Activated T-cell treated with anti-CD3 and anti-CD28 coated beads, Interleukin-2, amount 50 U/mL, for 48 hours (primary cell): ENCODE data around the gene IGFBP5.

Experiments used
- DNase-seq, 2 experiments: peaks; one replicate each; pipeline ENCODE4 v3.0.0-alpha.2; 2020

Gene IGFBP5

DNA sequence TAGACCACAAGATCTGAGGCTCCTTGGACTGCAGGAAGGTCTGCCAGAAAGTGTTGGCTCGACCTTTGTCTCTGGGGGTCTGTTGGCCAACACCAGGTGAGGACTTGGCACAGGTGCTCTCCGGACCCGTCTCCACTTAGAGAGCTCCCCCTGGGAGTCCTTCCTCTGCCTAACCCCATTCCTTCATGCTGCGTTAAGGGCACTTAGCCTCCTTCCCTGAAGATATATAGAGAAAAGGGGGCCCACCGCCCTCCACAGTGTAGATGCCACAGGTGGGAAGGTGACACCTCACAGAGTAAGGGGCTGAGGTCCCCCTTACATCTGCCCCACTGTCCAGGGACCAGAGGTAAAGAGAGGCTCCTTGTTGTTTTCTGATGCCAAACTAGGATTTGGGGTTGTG lies 8.2 kb downstream of the IGFBP5 start:
- no peak for DNase-seq

DNA sequence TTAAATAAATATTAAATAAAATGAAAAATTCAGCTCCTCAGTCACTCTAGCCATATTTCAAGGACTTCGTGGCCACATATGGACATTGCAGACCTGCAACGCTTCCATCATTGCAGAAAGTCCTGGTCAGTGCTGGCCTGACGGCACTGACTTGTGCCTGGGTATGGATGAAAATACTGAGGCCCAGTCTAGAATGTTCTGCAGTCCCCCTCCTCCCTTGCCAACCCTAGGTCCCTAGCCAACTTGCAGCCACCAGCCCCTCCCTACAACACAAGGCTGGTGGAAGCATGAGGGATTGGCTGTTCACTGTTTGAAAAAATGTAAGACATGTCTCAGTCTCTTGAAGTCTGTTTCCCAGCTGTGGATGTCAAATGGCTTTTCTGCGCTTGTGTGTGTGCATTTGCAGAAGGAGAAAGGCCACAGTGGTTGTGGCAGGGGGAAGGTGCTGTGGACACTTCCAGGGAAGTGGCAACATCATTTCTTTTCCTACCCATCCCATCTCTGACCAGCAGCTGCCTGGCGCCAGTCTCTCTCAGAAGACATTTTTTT lies 9.9 kb downstream of the IGFBP5 start:
- no peak for DNase-seq

DNA sequence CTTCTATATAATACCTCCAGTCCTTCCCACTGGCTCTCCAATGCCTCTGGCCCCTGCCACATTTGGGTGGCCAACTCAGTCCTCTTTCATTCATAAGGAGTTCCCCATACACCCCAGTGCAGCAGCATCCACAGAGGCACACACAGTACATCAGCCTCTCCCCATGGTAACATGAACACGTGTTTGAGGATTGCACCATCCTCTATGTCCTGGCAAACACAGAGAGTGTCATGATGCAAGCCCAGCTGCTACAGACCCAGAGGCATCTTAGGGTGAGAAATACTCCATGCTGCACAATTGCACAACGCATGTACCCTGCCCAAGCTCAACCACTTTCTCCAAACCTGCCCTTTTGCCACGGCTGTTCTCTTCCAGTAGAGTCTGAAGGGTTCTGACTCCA lies 11.5 kb downstream of the IGFBP5 start:
- DNase-seq: no peak

GRCh38 chr2:216681683-216682082 lies 13.7 kb downstream of the IGFBP5 start:
- no peak for DNase-seq

- DNase-seq: no peak
Measured at GRCh38 chr2:216680951-216681629, 14.3 kb downstream of the IGFBP5 start.

- DNase-seq: no peak
Measured at GRCh38 chr2:216679658-216680024, 15.7 kb downstream of the IGFBP5 start.

DNA sequence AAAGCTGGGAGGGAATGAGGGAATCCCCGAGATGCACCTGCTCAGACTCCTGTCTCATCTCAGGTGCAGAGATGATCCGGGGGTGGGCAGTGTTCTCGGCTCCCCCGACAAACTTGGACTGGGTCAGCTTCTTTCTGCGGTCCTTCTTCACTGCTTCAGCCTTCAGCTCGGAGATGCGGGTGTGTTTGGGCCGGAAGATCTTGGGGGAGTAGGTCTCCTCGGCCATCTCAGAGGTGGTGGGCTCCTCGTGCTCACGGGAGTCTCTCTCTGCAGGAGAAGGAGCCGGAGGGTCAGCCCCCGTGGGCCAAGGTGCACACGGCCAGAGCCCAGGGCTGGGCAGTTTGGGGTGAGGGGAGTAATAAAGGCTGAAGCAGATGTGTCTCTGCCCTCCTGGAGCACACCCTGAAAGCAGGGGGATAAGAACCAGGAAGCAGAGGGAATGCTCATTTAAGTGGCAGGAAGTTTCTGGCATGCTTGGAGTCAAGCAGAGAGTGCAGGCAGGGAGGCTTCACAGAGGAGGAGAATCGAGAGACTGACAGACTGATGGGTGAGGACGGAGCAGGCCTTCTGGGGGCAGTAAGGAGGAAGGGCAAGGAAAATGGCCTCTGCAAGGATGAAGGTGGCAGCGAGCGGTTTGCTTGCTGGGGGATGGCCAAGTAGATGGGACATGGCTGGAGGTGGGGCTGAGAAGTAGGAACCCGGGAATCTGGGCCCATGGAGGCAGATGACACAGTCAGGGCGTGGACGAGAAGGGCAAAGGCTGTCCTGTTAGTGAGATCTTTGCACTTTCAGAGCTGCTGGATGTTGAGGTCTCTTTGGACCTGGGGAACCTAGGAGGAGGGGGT lies 16.3 kb downstream of the IGFBP5 start:
- no peak for DNase-seq

DNA sequence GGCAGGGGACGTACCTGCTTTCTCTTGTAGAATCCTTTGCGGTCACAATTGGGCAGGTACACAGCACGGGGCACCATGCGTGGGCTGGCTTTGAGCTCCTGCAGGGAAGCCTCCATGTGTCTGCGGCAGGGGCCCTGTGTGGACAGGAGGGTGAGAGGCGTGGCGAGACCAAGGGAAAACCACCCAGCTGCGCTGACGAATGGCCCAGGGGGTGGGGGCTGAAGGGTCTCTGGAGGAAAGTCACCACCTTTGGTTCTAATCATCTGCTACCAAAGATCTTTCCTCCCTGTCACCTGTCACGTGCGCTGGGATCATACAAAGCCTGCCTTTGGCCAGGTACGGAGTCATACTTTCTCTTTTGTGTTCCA lies 17.3 kb downstream of the IGFBP5 start:
- no peak for DNase-seq

DNA sequence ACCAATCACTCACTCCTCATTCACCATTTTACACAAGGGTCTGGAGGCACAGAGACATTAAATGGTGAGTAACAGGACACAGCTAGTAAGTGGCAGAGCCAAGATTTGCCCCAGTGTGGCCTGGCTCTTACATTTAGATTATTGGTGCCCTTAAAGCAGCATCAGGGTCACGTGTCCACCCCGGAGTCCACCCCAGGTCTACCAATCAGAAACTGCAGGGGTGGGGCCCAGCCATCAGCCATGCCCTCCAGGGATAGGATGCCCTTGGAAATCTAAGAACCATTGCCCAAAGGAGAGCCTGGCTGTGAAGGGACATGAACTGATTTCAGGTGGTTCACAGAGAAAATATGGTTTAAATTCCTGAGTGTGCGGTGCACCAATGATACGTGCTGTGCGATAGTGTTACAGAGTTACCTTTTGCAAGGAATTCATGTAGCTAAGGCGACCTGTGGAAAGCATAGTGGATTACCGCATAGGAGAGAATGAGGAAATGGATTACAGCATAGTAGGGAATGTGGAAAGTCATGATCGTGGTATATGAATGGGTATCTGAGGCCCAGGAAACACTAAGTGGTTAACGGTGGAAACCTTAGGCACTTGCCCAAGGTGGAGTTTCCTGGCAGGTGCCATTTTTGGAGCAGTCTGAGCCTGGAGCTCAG lies 17.8 kb downstream of the IGFBP5 start:
- no peak for DNase-seq

GRCh38 chr2:216676630-216677029 lies 18.7 kb downstream of the IGFBP5 start:
- DNase-seq: no peak

DNA sequence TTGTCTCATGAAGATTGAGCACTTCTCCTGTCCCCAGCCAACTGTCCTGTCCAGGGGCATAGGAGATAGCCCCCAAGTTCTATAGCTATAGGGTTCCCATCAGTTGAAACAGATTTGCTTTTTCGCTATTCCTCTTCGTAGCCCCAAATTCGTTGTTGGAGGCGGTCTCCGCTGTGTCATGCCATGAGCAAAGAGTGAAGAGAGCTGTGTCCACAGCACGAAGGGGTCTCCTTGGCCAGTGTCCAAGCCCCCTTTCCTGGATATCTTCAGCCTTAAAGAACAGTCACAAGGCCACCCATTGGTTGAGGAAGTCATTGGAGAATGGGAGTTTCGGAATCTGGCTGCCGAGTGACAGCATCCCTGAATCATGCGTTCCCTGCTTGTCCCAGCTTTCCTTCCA lies 21.0 kb downstream of the IGFBP5 start:
- no peak for DNase-seq

GRCh38 chr2:216673609-216674008 lies 21.7 kb downstream of the IGFBP5 start:
- DNase-seq: no peak

DNA sequence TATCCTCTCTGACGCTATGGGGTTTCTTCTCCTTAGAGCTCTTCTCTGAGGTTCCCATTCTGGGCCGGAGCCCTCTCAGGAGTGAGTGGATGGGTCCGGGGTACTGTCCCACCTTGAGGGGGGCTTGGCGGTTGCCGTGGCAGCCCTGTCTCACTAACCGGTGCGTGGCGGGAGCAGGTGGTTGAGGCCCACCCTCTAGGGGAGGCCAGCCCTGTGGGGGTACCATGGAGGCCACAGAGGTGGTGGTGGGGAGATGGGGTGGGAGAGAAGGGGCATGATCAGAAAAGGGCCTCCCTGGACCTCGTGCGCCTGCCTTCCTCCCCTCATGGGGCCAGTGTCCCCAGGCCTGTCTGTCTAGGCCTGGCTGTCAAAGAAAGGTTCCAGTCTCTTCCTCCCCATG lies 22.3 kb downstream of the IGFBP5 start:
- no peak for DNase-seq

DNA sequence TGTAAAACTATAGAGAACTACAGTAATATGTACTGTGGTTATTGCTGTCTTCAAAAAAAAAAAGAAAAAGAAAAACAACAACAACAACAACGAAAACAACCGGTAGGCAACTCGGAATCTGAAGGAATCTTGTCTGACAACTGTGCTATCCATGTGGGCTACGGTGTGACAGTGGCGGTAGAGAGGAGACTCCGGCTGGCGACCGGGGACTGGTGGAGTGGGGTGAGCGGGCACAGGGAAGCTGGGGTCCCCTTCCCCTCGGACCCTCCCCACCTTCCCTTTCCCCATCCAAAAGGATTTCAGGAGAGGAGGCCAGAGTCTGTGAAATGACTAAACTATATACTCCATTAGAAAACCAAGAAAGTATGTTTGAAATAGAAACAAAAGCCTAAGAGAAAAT lies 22.9 kb downstream of the IGFBP5 start:
- no peak for DNase-seq

DNA sequence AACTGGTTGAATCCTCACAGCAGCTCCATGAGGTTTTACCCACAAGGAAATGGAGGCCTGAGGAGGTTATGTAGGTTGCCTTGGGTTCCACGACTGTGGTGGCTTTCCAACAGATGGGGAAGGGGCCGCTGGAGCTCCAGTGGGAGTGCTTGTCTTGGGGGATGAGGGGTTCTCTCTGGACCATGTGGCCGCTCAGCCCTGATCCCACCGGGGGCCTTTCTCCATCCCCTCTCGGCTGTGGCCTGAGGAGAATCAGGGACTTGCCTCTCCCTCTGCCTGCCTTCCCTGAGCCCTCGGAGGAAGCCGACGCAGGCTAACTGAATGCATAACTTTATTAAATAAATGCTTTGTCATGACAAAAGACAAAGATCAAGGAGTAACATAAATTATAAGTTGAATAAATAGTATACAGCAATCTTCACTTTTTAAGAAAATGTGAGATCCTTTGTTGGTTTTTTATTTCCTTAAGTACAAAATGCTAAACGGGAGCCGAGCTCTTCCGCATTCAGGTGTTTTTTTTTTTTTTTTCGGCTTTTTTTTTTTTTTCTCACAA lies 23.5 kb downstream of the IGFBP5 start:
- DNase-seq: no peak

DNA sequence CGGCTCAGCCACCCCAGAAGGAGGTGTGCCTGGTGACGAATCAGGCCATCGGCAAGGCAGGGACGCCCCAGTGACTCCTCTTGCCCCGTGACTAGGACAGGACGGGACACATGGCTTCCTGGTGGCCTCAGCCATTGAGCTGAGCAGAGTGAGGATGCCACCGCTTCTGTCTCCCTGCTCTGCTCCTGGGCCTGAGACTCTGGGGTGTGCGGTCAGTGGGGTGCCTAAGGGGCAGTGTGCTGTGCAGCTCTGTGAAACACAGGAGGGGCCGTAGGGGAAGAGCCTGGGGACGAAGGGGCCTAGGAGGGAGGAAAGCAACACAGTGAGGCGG lies 24.3 kb downstream of the IGFBP5 start:
- no peak for DNase-seq

DNA sequence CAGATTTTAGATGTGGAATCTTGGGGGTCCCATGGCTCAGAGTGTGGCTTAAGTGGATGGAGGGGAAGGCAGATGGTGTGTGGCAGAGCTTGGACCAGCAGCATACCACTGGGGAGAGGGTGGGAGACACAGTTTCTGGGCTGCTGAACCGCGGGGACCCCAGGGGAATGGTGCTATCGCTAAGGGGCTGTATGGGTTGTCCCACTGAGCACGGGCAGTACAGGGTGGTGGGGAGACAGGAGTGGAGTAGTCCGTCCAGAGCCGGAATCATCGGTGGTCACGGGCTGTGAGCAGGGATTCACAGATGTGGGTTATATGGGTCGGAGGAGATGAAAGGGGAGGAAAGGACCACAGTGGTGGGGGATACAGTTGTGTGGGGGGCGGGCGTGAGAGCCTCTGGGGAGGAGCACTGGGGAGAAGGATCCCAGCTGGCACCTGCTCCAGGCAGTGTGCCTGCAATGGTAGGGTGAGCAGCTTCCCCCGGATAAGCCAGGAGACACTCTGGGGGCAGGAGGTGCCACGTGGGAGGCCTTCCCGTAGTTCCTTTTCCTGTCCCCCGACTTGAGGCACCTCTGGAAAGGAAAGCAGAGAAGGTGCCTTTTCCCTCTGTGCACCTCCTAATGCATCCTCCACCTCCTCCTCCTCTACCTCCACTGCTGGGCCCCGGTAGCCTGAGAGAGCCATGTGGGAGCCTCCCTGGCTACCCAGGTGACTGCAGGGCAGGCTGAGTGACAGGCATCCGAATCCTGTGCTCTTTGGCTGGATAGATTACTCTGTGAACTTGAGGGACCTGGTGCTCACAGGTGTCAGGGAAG lies 24.9 kb downstream of the IGFBP5 start:
- DNase-seq: no peak

- peak; percentile 82 to 84 for DNase-seq
Measured at GRCh38 chr2:216666461-216667233, 28.7 kb downstream of the IGFBP5 start.

DNA sequence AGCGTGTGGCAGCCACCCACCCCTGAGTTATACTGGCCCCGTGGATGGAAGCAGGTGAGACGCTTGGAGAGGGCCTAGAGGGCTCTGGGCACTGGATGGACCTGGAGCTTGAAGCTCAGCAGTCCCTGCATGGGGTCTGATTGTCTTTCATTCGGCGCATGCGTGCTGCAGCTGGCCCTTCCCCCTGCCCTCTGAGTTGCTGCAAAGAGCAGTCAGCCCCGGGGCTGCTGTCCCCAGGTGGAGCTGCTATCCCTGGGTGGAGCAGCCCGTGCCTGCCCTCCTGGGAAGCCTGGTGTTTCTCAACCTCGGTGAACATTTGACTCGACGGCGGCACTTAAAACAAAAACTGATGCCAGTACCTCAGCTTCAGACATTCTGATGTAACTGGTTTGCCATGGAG lies 29.6 kb downstream of the IGFBP5 start:
- no peak for DNase-seq

DNA sequence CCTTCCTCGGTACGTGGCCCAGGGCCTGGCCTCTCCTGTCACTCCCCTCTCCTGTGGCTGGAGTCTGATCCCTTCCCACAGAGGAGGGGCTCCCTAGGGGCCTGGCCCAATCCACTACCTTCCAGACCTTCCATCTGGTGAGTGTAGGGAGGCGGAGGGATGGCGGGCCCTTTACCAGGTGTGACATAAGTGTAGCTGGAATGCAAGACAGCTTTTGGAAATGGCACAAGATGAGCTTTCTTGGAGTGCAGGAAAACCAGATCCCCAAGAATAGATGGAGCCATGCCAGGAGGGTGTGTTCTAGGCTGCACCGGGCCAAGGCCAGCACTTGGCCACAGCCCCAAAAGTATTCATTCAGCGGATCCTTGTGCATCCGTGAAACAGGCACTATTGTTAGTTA lies 30.1 kb downstream of the IGFBP5 start:
- no peak for DNase-seq

GRCh38 chr2:216664593-216665034 lies 30.7 kb downstream of the IGFBP5 start:
- no peak for DNase-seq

DNA sequence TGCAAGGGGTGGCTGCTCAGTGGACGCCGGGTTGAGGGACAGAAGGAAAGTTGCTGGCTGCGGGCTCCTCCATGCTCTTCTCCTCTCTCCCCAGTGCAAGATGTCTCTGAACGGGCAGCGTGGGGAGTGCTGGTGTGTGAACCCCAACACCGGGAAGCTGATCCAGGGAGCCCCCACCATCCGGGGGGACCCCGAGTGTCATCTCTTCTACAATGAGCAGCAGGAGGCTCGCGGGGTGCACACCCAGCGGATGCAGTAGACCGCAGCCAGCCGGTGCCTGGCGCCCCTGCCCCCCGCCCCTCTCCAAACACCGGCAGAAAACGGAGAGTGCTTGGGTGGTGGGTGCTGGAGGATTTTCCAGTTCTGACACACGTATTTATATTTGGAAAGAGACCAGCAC lies 31.5 kb downstream of the IGFBP5 start:
- no peak for DNase-seq
